SK-N-MC (cell line): ENCODE measurements around the gene SLC43A1.

Experiments
- EZH2 ChIP-seq: fragments of 200-600 bp; sonication (generic); IDR thresholded peaks from one replicate; pipeline ENCODE4 v1.6.1; 2017; ENCODE audit warnings: antibody characterized with exemption
- POLR2AphosphoS5 ChIP-seq: IDR thresholded peaks from 2 replicates; pipeline ENCODE4 v1.6.1; 2012; ENCODE audit warnings: mild to moderate bottlenecking, low read depth, low read length, borderline replicate concordance

GRCh38 chr11:57457643-57458023 lies 57.9 kb downstream of the SLC43A1 start:
- no peak for TF ChIP-seq POLR2AphosphoS5
- TF ChIP-seq EZH2, result no peak
